Transverse colon (tissue), 3 donors: Measurements from ENCODE around the gene PADI4.

Experiments
- CTCF ChIP-seq, 5 experiments: fragments of 200-600 bp in 3 of 5; fragments of 450-650 bp in 2 of 5; sonication (generic) in 3 of 5; IDR thresholded peaks; 1 replicate in 2 of 5; 2 replicates in 3 of 5; pipeline ENCODE4 v1.5.1; 2016 to 2017; ENCODE audit warnings: antibody characterized with exemption in 5 of 5, inconsistent platforms in 3 of 5, mild to moderate bottlenecking in 2 of 5, moderate library complexity in 1 of 5
- EP300 ChIP-seq: sonication (generic); formaldehyde crosslinking; IDR thresholded peaks from one replicate; pipeline ENCODE4 v1.6.1; 2017; ENCODE audit warnings: antibody characterized with exemption, low read depth
- POLR2A ChIP-seq: fragments of 450-650 bp; IDR thresholded peaks from one replicate; pipeline ENCODE4 v1.6.1; 2016; ENCODE audit warnings: antibody characterized with exemption, mild to moderate bottlenecking, moderate library complexity

GRCh38 chr1:17346046-17346789 lies 38.2 kb downstream of the PADI4 start:
- TF ChIP-seq CTCF (IDR thresholded peaks at IDR 0.05) (no peak), POLR2A (no peak), EP300 (no peak)
